Adipose tissue (tissue), 3 donors: Measurements from ENCODE around the gene NCOR1. TPM values are rescaled to one million over a fixed set of nuclear protein-coding genes. Genes with fewer than 3 reads are reported as not detected.
"Not testable (repeated sequence)": the region's sequence is repeated elsewhere in the genome, so short reads cannot be mapped to it uniquely, and the experiment has no call there.

Source experiments
- H3K27ac ChIP-seq: one replicate; pipeline ENCODE4 v1.5.1; 2013; ENCODE audit warnings: low read depth, low read length
- WGBS, 3 donors: extraction: QIAGEN DNeasy Blood & Tissue Kit; methylation state at CpG; one replicate each; pipeline ENCODE4 v1.1.7; 2013; 5-methylcytosine and 5-hydroxymethylcytosine counted together
- polyA plus RNA-seq, 3 donors: library from polyadenylated mRNA; stranded (reverse); fragments of 200-250 nt; gene quantifications; one replicate each; pipeline ENCODE4 v1.2.3, GENCODE V29; 2013
- donor health status: healthy with polysubstance abuse.
- donor health status: Bipolar disorder and iron deficiency.
- donor health status: healthy.

Gene NCOR1
- polyA plus RNA-seq, 3 donors, result 21.1 to 35.0 (median 27.0) TPM

DNA sequence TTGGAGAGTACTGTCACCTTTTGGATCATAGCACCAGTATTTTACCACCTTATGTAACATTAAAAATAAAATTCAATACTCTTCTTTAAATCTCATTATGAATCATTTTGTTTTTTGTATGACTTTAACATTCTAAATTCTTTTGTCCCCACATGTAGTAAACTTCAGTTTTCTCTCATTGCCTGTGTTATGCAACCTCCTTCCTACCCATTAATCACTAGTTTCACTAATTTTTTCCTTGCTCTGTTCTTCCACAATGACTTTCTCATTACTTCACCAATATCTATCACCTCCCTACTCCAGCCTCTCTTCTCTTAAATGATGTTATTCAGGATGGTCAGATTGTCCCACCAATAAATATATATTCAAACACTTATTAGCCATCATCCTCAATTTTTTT, 147.0 kb downstream of the NCOR1 start:
- H3K27ac ChIP-seq, result no peak overlapping the region

DNA sequence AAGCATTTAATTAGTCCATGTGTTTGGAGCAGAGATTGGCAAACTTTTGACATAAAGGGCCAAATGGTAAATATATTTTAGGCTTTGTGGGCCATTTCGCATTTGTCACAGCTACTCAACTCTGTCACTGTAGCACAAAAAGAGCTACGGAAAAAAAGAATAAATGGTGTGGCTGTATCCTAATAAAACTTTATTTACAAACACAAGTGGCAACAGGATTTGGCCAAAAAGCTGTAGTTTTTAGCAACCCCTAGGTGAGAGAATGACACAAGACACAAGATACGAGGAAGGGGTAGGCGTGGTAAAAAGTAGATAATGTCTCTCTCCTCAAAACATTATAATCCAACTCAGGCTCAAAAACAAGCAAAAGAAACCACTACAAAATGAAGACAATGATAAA, 149.2 kb downstream of the NCOR1 start:
- no peak overlapping the region for H3K27ac ChIP-seq
- 96 to 98% (median 98%) methylated on average over 4 of the region's 4 CpGs for WGBS, 3 donors

DNA sequence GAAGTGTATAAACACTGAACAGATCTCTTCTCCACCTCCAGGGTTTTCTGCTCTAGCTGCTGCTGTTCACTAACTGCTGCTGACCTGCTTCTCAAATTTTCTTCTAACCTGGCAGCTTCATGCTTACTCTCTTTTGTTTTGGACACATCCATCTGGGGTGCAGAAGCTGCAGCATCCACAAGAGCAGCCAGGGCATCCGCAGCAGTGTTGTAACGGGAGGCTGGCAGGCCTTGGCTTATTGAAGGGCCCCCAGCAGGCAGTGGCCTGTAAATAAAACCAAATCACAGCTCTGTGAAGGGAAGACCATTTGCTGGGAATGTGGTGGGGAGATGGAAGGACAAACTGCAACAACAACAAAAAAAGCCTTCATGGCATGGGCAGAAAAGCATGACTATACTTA, 153.7 kb downstream of the NCOR1 start:
- WGBS, 3 donors, result 88 to 98% (median 92%) methylated on average over 2 of the region's 2 CpGs
- H3K27ac ChIP-seq, result no peak overlapping the region

DNA sequence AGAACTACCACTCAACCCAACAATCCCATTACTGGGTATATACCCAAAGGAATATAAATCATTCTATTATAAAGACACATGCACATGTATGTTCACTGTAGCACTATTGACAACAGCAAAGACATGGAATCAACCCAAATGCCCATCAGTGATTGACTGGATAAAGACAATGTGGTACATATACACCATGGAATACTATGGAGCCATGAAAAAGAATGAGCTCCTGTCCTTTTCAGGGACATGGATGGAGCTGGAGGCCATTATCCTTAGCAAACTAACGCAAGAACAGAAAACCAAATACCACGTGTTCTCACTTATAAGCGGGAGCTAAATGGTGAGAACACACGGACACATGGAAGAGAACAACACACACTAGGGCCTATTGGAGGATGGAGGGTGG, 160.2 kb downstream of the NCOR1 start:
- WGBS, 3 donors, result 74 to 88% (median 78%) methylated on average over 4 of the region's 4 CpGs

DNA sequence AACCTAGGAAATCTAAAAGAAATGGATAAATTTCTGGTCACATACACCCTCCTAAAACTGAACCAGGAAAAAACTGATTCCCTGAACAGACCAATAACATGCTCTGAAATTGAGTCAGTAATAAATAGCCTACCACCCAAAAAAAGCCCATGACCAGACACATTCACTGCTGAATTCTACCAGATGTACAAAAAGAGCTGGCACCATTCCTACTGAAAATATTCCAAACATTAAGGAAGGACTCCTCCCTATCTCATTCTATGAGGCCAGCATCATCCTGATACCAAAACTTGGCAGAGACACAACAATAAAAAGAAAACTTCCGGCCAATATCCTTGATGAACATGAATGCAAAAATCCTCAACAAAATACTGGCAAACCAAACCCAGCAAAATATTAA, 162.8 kb downstream of the NCOR1 start:
- H3K27ac ChIP-seq, result no peak overlapping the region
- 38 to 87% (median 58%) methylated on average over 1 of the region's 1 CpG for WGBS, 3 donors

More for the DNA sequence above, 160.2 kb downstream of the NCOR1 start:
- H3K27ac ChIP-seq, result not testable (repeated sequence)

DNA sequence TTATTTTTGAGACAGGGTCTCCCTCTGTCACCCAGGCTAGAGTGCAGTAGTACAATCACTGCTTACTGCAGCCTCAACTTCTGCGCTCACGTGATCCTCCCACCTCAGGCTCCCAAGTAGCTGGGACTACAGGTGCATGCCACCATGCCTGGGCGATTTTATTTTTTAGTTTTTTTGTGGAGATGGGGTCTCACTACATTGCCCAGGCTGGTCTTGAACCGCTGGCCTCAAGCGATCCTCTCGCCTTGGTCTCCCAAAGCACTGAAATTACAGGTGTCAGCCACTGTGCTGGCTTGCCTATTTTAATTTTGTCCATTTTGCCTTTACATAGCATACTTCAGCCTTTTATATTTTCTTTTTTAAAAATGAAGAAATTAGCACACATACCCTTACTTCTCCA, 164.5 kb downstream of the NCOR1 start:
- no peak overlapping the region for H3K27ac ChIP-seq
- WGBS, 3 donors, result 98 to 99% (median 99%) methylated on average over 6 of the region's 6 CpGs

DNA sequence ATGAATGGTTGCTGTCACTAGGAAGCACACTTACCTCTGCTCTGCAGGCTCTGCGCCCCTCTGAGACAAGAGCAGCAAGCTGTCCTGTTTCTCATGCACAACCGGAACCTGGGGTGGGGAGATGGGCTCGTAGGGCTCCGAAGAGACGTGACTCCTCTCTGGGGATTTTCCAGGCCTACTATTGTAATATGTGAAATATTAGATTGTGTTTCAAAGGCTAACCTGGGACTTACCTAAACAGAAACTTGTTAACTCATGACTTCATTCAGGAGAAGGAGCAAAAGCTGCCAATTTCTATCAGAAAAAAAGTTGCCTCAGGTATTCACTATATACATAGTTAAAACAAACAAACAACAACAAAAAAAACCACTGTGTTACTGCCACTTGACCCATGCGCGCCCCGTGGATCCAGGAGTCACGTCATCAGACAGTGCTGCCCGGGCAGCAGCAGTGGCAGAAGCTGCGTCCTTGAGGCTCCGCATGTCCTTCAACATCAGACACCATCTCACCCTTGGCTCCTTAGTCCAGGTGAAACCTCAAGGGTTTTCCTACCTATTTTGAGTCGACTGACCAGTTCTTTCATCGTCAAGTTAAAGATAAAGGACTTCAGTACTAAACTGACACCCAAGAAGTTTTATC, 166.4 kb downstream of the NCOR1 start:
- no peak overlapping the region for H3K27ac ChIP-seq
- 63 to 95% (median 87%) methylated on average over 14 of the region's 14 CpGs for WGBS, 3 donors

DNA sequence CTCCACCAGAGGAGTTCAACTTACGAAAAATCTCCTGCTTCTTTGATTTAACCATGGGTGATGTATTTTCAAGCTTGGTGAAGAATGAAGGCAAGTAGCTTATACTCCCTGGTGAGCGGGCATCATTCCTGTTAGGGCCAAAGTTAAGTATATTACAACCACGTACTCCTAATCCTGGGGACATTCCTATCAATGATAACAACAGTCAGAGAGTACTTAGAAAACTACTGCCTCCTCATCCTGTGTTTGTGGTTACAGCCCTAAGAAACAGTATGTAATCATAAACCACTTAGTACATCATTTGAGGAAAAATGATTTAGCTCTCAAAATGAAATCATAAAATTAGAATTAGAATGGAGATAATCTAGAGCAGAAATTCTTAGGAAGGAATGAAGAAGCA, 168.4 kb downstream of the NCOR1 start:
- no peak overlapping the region for H3K27ac ChIP-seq
- 93 to 97% (median 96%) methylated on average over 3 of the region's 3 CpGs for WGBS, 3 donors

DNA sequence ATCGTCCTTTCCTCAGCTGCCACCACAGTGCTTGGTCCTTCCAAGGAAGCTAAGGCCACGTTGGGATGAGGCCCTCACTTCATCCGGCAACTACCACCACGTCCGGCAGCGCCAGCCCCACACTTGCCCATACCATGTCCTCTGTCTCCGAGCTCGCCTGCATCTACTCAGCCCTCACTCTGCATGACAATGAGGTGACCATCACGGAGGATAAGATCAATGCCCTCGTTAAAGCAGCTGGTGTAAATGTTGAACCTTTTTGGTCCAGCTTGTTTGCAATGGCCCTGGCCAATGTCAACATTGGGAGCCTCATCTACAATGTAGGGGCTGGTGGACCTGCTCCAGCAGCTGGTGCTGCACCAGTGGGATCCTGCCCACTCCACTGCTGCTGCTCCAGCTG, 170.8 kb downstream of the NCOR1 start:
- H3K27ac ChIP-seq, result no peak overlapping the region
- WGBS, 3 donors, result 79 to 94% (median 91%) methylated on average over 10 of the region's 10 CpGs

DNA sequence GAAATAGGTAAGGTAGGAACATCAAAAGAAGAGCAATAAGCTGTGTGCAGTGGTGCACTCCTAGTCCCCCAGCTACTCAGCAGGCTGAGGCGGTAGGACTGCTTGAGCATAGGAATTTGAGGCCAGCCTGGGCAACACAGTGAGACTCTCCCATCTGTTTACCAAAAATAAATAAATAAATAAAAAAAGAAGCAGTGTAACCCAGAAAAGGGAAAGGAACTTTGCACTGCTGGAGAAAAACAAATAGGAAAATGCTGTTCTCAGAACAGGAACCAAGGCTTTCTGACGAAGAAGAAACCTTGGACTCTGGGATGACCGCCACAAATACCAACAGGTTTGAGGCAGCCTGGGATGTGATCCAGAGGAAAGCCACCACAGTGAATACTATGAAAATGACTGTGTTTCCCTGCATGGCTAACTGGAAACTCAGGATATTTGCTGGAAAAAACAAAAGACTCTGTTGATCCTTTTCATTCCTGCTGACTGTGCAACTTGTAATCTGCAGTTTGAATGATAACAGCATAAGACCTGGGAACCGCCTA, 174.6 kb downstream of the NCOR1 start:
- 27 to 81% (median 74%) methylated on average over 4 of the region's 4 CpGs for WGBS, 3 donors
- H3K27ac ChIP-seq, result no peak overlapping the region

DNA sequence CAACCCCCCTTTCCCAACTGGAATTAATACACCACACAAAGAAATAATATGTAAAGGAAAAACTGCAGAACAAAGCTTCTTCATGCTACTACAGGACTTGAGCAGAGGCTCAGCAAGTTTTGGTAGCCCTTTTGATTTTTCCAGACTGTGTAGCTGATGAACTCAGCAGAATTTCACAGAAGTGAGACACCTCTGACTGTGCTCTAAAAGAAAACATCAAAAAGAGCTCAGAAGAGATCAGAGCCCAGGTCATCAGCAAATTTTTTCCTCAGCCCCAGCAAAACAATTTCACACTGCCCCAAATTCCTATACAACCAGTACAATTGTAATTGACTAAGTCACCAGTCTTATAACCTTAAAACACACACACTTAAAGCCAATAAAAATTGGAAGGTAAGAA, 177.7 kb downstream of the NCOR1 start:
- H3K27ac ChIP-seq, result no peak overlapping the region

DNA sequence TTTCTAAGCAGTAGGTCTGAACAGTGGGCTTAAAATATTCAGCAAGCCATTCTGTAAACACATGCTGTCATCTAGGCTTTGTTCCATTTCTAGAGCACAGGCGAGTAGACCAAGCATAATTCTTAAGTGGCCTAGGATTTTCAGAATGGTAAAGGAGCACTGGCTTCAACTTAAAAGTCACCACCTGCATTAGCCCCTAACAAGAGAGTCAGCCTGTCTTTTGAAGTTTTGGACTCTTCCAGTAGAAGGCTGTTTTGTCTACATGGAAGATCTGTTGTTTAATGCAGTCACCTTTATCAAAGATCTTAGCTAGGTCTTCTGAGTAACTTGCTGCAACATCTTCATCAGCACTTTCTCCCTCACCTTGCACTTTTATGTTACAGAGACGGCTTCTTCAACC, 179.1 kb downstream of the NCOR1 start:
- H3K27ac ChIP-seq, result no peak overlapping the region
- 90 to 96% (median 93%) methylated on average over 2 of the region's 2 CpGs for WGBS, 3 donors

DNA sequence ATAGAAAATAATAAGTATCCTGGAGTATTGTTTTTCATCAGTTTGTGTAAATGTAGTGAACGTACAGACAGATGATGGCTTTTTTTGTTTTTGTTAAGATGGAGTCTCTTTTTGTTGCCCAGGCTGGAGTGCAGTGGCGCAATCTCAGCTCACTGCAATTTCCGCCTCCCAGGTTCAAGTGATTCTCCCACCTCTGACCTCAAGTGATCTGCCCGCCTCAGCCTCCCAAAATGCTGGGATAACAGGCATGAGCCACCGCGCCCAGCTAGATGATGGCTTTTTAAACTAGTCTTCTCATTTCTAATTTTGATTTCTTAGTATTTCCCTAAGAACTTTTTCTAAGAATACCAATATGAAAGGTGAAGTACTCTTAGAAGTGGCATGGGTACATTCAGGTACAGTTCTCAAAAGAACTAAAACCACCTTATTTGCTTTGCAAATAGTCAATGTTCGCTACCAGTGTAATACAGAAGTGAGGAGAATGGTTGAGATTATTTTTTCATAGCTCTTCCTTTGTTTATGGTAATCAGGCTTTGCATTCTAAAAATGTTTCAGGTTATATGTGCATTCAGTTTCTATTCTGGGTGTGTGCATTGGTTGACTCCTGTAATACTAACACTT, 181.5 kb downstream of the NCOR1 start:
- WGBS, 3 donors, result 91 to 97% (median 94%) methylated on average over 7 of the region's 7 CpGs
- no peak overlapping the region for H3K27ac ChIP-seq

DNA sequence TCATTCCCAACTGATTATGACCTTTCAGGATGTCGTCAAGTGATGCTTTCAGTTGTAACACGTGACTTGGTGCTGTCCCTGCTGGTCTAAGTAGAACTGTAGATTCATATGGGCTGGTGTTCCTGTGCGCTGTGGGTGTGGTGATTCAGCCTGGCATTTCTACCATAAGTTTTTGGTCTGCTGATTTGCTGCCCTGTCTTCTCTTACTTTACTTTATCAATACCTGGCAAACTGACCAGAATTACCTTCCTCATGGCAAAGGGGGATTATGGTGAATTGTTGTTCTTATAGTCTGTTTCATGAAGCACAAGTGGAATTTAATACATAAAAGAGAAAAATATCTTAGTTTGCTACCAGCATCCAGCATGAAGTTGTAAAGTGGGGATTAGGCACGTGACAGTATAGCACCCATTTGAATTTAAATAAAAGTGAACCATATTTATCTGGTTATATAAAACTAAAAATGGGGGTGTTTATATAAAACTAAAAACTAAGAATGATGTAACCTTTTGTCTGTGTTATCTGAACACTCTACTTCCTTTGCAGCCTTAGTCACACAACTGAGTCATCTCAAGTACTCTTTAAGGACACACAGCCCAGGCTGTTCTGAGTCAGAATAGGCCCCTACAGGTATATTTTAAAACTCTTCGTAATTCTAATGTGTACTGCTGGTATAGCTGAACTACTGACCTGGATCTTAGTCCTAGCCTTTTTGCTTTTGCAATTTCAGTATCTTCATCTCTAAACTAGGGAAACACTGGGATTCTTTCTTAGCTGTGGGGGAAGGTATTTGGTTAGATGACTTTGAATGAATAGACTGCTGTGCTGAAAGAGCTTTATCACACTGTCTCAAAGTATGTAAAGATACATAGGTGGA, 187.4 kb downstream of the NCOR1 start:
- no peak overlapping the region for H3K27ac ChIP-seq
- 84 to 92% (median 87%) methylated on average over 5 of the region's 5 CpGs for WGBS, 3 donors

DNA sequence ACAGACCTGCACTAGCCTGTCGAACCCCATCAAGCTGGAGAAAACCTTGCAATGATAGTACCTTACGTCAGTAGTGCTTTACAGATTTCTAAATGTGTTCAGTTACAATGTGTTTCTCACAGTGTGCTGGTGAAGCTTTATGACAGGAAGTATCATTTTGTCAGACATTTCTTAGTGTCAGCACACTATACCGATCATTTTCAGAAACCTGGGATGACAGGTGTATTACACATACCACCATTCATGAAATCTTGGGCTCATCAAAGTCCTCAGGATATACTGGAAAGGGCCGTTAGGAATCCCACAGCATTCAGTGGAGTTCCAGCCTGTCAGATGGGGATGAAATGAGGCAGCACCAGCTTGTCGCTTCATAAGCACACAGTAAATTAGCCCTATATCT, 188.4 kb downstream of the NCOR1 start:
- no peak overlapping the region for H3K27ac ChIP-seq
- WGBS, 3 donors, result 93 to 95% (median 93%) methylated on average over 5 of the region's 5 CpGs

DNA sequence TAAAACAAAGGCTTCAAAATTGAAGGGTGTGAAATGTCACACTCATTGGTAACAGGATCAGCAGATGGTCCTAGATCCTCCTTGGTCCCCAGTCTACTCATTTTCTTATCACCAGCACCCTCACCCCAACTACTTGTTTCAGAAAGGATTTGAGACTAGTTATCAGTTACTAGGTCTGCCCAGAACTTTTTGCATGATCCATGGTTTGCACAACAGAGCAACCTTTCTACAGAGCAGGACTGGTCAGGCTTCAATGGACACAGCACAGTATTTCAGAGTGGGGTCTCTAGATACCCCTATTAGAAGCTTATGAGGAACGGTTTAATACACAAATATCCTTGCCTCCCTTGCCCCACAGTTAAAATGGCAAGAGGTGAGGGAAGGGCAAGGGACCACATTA, 190.1 kb downstream of the NCOR1 start:
- no peak overlapping the region for H3K27ac ChIP-seq
- 97 to 100% (median 98%) methylated on average over 1 of the region's 1 CpG for whole genome bisulfite sequencing, 3 donors

DNA sequence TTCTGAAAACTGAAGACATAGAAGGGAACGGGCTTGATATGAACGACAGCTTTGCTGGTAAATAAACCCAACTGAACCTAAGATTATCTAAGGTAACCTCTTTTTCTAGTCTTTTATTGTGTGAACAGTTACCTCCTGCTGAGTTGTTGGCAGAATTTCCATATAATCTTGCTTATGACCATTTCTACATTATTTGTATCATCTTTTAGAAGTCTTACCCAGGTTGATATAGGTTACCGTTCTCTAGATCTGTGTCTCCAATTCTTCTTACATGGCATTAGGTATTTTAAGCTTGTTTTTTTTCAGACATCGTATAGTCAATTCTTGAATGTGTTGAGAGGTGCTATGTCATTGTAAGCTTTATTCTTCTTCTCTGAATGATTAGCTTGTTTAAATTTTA, 191.5 kb downstream of the NCOR1 start:
- no peak overlapping the region for H3K27ac ChIP-seq
- WGBS, 3 donors, result 73 to 92% (median 79%) methylated on average over 4 of the region's 4 CpGs

DNA sequence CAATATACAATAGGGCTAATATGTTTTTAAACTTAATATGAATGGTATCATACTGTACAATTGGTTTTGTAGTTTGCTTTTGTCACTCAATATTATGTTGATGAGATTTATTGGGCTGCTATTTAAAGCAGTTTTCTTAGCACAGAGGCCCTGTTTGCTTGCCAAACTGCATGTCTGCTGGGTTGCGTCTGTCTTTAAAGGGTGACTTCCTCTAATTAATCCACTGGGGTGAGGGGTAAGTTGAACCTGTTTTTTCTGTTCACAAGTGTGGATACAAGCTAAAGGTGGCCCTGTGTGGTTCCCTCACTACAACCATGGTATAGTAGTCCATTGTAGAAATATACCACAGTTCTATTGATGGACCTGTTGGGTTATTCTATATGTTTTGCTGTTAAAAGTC, 196.0 kb downstream of the NCOR1 start:
- 63 to 93% (median 69%) methylated on average over 1 of the region's 1 CpG for WGBS, 3 donors
- no peak overlapping the region for H3K27ac ChIP-seq

DNA sequence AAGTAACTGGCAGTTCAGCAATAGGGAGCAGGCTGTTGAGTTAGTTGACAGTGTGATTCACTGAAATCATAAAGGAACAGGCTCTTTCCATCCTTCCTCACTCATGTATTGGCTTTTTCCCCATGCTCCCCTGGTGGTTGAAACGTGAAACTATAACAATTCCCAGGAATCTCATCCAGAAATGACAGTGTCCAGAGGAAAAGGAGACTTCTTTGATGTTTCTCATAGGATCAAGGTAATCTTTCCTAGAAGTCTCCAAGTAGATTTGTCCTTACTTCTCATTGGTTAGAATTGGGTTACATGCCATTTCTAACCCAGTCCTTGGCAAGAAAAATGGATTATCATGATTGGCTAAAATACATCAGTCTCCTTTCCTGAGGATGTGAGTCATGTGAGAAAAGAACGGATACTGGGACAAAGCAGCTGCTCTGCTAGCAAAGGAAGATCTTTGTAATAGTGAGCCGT, 201.4 kb downstream of the NCOR1 start:
- 53 to 58% (median 55%) methylated on average over 3 of the region's 3 CpGs for WGBS, 3 donors
- no peak overlapping the region for H3K27ac ChIP-seq
